Measurements from ENCODE around the gene FAM229A. TPM values are rescaled to one million over a fixed set of nuclear protein-coding genes. Genes with fewer than 3 reads are reported as not detected.

Gene FAM229A
- total RNA-seq, 1 experiment from 2014 or later, result 9.4 TPM

GRCh38 chr1:32380057-32380456, 17.8 kb upstream of the FAM229A start:
- DNase-seq (ENCODE audit: low spot score) (no peak), ATAC-seq (no peak)
- ChIA-PET POLR2A (no interaction called here), CTCF (no interaction called here)
- Mint-ChIP-seq H3K4me1 (no peaks in the 10 kb centered on the region), H3K9me3 (no peaks in the 10 kb centered on the region), H3K4me3 (no peak overlapping the region), H3K36me3 (peaks cover 66% of the 10 kb centered on the region), H3K27ac (no peak overlapping the region; the same call in 1 of the 2 replicates), H3K27me3 (ENCODE audit: low read depth) (no peaks in the 10 kb centered on the region)
- TF ChIP-seq FOXP4 (CRISPR knock-in tag; IDR thresholded peaks at IDR 0.05) (no peak), OVOL2 (CRISPR knock-in tag; IDR thresholded peaks at IDR 0.05; ENCODE audit: borderline replicate concordance) (no peak), ETV6 (CRISPR knock-in tag; IDR thresholded peaks at IDR 0.05) (no peak), MYBL2 (CRISPR knock-in tag; IDR thresholded peaks at IDR 0.05) (no peak), ZNF317 (CRISPR knock-in tag; IDR thresholded peaks at IDR 0.05; ENCODE audit: borderline replicate concordance, low read depth) (no peak), ZNF263 (CRISPR knock-in tag; IDR thresholded peaks at IDR 0.05; ENCODE audit: low read depth) (no peak), CTCF (IDR thresholded peaks at IDR 0.05) (no peak), ATF6 (CRISPR knock-in tag; IDR thresholded peaks at IDR 0.05) (no peak), MAX (CRISPR knock-in tag; IDR thresholded peaks at IDR 0.05) (no peak), NFE2L1 (CRISPR knock-in tag; IDR thresholded peaks at IDR 0.05) (no peak), PRDM15 (CRISPR knock-in tag; IDR thresholded peaks at IDR 0.05) (no peak), ZSCAN18 (CRISPR knock-in tag; IDR thresholded peaks at IDR 0.05) (no peak)

GRCh38 chr1:32377541-32378220, 15.4 kb upstream of the FAM229A start:
- POLR2A ChIA-PET, result no interaction called here
- no peaks in the 10 kb centered on the region for H3K4me1 Mint-ChIP-seq
- TF ChIP-seq SMAD3 (CRISPR knock-in tag; IDR thresholded peaks at IDR 0.05; ENCODE audit: borderline replicate concordance), result no peak
- TF ChIP-seq ZNF532 (CRISPR knock-in tag; IDR thresholded peaks at IDR 0.05; ENCODE audit: borderline replicate concordance), result no peak
- no peak for TF ChIP-seq ZBTB21 (CRISPR knock-in tag; IDR thresholded peaks at IDR 0.05; ENCODE audit: borderline replicate concordance)
- no peak for TF ChIP-seq NR1H2 (CRISPR knock-in tag; IDR thresholded peaks at IDR 0.05)
- no peak for TF ChIP-seq ZSCAN18 (CRISPR knock-in tag; IDR thresholded peaks at IDR 0.05)

More at GRCh38 chr1:32377541-32378220, 15.4 kb upstream of the FAM229A start:
- no peak for DNase-seq (ENCODE audit: low spot score)
- ATAC-seq, result no peak
- H3K27me3 Mint-ChIP-seq (ENCODE audit: low read depth), result no peaks in the 10 kb centered on the region
- H3K27ac Mint-ChIP-seq, result no peak overlapping the region
- peaks cover 69% of the 10 kb centered on the region for H3K36me3 Mint-ChIP-seq
- no peak overlapping the region for H3K4me3 Mint-ChIP-seq
- CTCF ChIA-PET, result interaction anchor here (1.0 kb wide), 1 partner anchor 17 kb away, joined by 3 read pairs; the partner anchor contains the start of gene BSDC1
- H3K9me3 Mint-ChIP-seq, result no peaks in the 10 kb centered on the region
